Heart right ventricle (tissue), 16 donors: ENCODE results near the gene PTGES2. TPM values are rescaled to one million over a fixed set of nuclear protein-coding genes. Genes with fewer than 3 reads are reported as not detected.

ENCODE experiments used
- ATAC-seq, 8 donors: fragments of 200-7000 bp; cut with Tn5 transposase; one replicate each; pipeline ENCODE4 v1.9.1; 2020; ENCODE audit warnings: mild to moderate bottlenecking in 8 of 8, moderate library complexity in 8 of 8, moderate number of reproducible peaks in 1 of 8
- DNase-seq, 2 donors: peaks; one replicate each; pipeline ENCODE4 v3.0.0-alpha.2; 2020
- H3K27ac ChIP-seq, 10 donors: fragments of 200-600 bp; sonication (generic) in 2 of 10; one replicate each; pipeline versions ENCODE4 v1.5.0 to v1.8.0; 2020 to 2022; ENCODE audit warnings: mild to moderate bottlenecking in 3 of 10
- H3K27me3 ChIP-seq, 7 donors: fragments of 200-600 bp; one replicate each; pipeline ENCODE4 v1.8.0; 2021 to 2022; ENCODE audit warnings: mild to moderate bottlenecking in 2 of 7
- H3K36me3 ChIP-seq, 9 donors: fragments of 200-600 bp; sonication (generic) in 1 of 9; one replicate each; pipeline versions ENCODE4 v1.5.0 to v1.8.0; 2020 to 2022; ENCODE audit warnings: mild to moderate bottlenecking in 2 of 9
- H3K4me1 ChIP-seq, 9 donors: fragments of 200-600 bp; sonication (generic) in 1 of 9; one replicate each; pipeline versions ENCODE4 v1.5.0 to v1.8.0; 2020 to 2022; ENCODE audit warnings: mild to moderate bottlenecking in 4 of 9
- H3K4me3 ChIP-seq, 10 donors: fragments of 200-600 bp; sonication (generic) in 2 of 10; one replicate each; pipeline versions ENCODE4 v1.5.0 to v1.8.0; 2020 to 2022; ENCODE audit warnings: mild to moderate bottlenecking in 7 of 10, moderate library complexity in 2 of 10
- H3K9me3 ChIP-seq, 11 donors: fragments of 200-600 bp in 10 of 11; sonication (generic) in 2 of 11; one replicate each; pipeline versions ENCODE4 v1.5.0 to v1.8.0; 2013 to 2022; ENCODE audit warnings: mild to moderate bottlenecking in 2 of 11, control low read depth in 1 of 11, moderate library complexity in 1 of 11
- CTCF ChIP-seq, 9 donors: fragments of 200-600 bp; sonication (generic) in 2 of 9; IDR thresholded peaks; one replicate each; pipeline versions ENCODE4 v1.5.0 to v1.8.0; 2021 to 2022; ENCODE audit warnings: antibody characterized with exemption in 9 of 9, mild to moderate bottlenecking in 5 of 9, moderate library complexity in 1 of 9
- WGBS, 2 donors: extraction: QIAGEN DNeasy Blood & Tissue Kit; methylation state at CpG; one replicate each; pipeline ENCODE4 v1.1.7; 2013; ENCODE audit warnings: inconsistent platforms in 1 of 2; 5-methylcytosine and 5-hydroxymethylcytosine counted together
- intact Hi-C, 10 donors: fragments of 100-400 bp; cut with DNase I; formaldehyde crosslinking; loops; one replicate each; pipeline versions ENCODE4 v1.11.1 to v1.14.2; 2022
- polyA plus RNA-seq, 2 donors: library from polyadenylated mRNA; stranded (reverse); fragments of 200-250 nt; gene quantifications; one replicate each; pipeline ENCODE4 v1.2.3, GENCODE V29; 2013
- total RNA-seq, 10 donors: library from RNA; stranded (reverse); fragmentation: NEBNext Ultra II Directional in 3 of 10; extraction: Animal tissue kit (Norgen Biotek cat#: 25700) in 3 of 10; gene quantifications; one replicate each; pipeline versions ENCODE4 v1.2.1 to v1.2.4, GENCODE V29; 2021 to 2023
- donor health status: Arrhythmogenic right ventricular cardiomyopathy.
- donor health status: ischemic (EF 13 %, LVEDD 7.1; RV severe dilation, severe dysfunction).
- donor health status: healthy with polysubstance abuse.
- donor health status: DM: no; HTN: yes; CAD: no.
- donor health status: DM: no; HTN: no; CAD: no.
- donor health status: ischemic (EF 25% LVEDD 6.9; RV normal size, moderate dysfunction).
- donor health status: ischemic (EF 25% LVEDD 5.7; RV mildly dilated, moderate dysfunction).
- donor health status: healthy.
- donor health status: DM: yes; HTN: yes; CAD: no.
- donor health status: Ischemic cardiomyopathy.
- donor health status: ischemic (EF 35%, LVEDD 5.7; RV mildly dilated, moderate dysfunction).
- donor health status: nonischemic (EF 11% LVEDD 7.7; RV severe dilation, severe dysfunction).
- donor health status: DM: yes; HTN: yes; CAD: no.
- donor health status: PGD.
- donor health status: ischemic (EF 29% LVEDD 5.4; RV normal size, mild dysfunction).
- donor health status: nonischemic (EF 23%, LVEDD 6.1; RV moderate dilation, normal function).

Gene PTGES2
- total and polyA plus RNA-seq, 12 donors, result 117 to 166 (median 147) TPM

DNA sequence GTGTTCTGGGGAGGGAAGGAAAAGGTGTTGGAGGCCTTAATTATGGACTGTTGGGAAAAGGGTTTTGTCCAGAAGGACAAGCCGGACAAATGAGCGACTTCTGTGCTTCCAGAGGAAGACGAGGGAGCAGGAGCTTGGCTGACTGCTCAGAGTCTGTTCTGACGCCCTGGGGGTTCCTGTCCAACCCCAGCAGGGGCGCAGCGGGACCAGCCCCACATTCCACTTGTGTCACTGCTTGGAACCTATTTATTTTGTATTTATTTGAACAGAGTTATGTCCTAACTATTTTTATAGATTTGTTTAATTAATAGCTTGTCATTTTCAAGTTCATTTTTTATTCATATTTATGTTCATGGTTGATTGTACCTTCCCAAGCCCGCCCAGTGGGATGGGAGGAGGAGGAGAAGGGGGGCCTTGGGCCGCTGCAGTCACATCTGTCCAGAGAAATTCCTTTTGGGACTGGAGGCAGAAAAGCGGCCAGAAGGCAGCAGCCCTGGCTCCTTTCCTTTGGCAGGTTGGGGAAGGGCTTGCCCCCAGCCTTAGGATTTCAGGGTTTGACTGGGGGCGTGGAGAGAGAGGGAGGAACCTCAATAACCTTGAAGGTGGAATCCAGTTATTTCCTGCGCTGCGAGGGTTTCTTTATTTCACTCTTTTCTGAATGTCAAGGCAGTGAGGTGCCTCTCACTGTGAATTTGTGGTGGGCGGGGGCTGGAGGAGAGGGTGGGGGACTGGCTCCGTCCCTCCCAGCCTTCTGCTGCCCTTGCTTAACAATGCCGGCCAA, 19.1 kb downstream of the PTGES2 start:
- Histone ChIP-seq H3K27ac (no peak overlapping the region), H3K36me3 (peaks cover 7 to 70% (median 41%) of the 10 kb centered on the region in 9 donors), H3K27me3 (no peaks in the 10 kb centered on the region), H3K4me3 (no peak overlapping the region), H3K4me1 (peaks cover 0 to 31% (median 2%) of the 10 kb centered on the region in 9 donors), H3K9me3 (peaks cover 0 to under 1% (median 0%) of the 10 kb centered on the region in 11 donors)
- ATAC-seq, result no peak
- no peak for TF ChIP-seq CTCF (IDR thresholded peaks at IDR 0.05)
- no peak for DNase-seq
- 84 to 85% methylated on average over 15 of the region's 15 CpGs for WGBS, 2 donors
- intact Hi-C loops, result no loop called here

DNA sequence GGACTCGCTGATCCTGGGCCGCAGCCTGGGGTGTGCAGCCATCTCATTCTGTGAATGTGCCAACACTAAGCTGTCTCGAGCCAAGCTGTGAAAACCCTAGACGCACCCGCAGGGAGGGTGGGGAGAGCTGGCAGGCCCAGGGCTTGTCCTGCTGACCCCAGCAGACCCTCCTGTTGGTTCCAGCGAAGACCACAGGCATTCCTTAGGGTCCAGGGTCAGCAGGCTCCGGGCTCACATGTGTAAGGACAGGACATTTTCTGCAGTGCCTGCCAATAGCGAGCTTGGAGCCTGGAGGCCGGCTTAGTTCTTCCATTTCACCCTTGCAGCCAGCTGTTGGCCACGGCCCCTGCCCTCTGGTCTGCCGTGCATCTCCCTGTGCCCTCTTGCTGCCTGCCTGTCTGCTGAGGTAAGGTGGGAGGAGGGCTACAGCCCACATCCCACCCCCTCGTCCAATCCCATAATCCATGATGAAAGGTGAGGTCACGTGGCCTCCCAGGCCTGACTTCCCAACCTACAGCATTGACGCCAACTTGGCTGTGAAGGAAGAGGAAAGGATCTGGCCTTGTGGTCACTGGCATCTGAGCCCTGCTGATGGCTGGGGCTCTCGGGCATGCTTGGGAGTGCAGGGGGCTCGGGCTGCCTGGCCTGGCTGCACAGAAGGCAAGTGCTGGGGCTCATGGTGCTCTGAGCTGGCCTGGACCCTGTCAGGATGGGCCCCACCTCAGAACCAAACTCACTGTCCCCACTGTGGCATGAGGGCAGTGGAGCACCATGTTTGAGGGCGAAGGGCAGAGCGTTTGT, 19.9 kb downstream of the PTGES2 start:
- H3K4me3 ChIP-seq, result no peak overlapping the region

GRCh38 chr9:128106940-128107467, 20.5 kb downstream of the PTGES2 start:
- H3K4me3 ChIP-seq, result no peak overlapping the region
- no peaks in the 10 kb centered on the region for H3K27me3 ChIP-seq
- DNase-seq (no peak), ATAC-seq (peak in 1 of 8 donors; percentile 8)
- H3K36me3 ChIP-seq, result peaks cover 7 to 79% (median 51%) of the 10 kb centered on the region in 9 donors
- TF ChIP-seq CTCF (IDR thresholded peaks at IDR 0.05), result no peak
- intact Hi-C loops, result no loop called here
- H3K4me1 ChIP-seq, result peaks cover under 1 to 39% (median 11%) of the 10 kb centered on the region in 9 donors
- H3K27ac ChIP-seq, result peak overlapping the region in 1 of 10 donors; percentile 36
- 94 to 95% methylated on average over 23 of the region's 23 CpGs for WGBS, 2 donors
- H3K9me3 ChIP-seq, result no peaks in the 10 kb centered on the region

More for the DNA sequence above, 19.9 kb downstream of the PTGES2 start:
- ATAC-seq, result peak in 3 of 8 donors; percentile 6 to 18 (median 10)
- no peaks in the 10 kb centered on the region for H3K27me3 ChIP-seq
- WGBS, 2 donors, result 87 to 89% methylated on average over 18 of the region's 18 CpGs
- peak overlapping the region in 1 of 10 donors; percentile 36 for H3K27ac ChIP-seq
- no peaks in the 10 kb centered on the region for H3K9me3 ChIP-seq
- peaks cover 7 to 73% (median 47%) of the 10 kb centered on the region in 9 donors for H3K36me3 ChIP-seq
- peaks cover 0 to 33% (median 5%) of the 10 kb centered on the region in 9 donors for H3K4me1 ChIP-seq
- TF ChIP-seq CTCF (IDR thresholded peaks at IDR 0.05), result no peak
- intact Hi-C loops, result no loop called here
- no peak for DNase-seq
